Activated CD8-positive, alpha-beta memory T cell treated with anti-CD3 and anti-CD28 coated beads, Interleukin-2, amount 50 U/mL, for 4 hours (primary cell): ENCODE data around the gene PARP14.
"Not testable (repeated sequence)": the region's sequence is repeated elsewhere in the genome, so short reads cannot be mapped to it uniquely, and the experiment has no call there.

Source experiments
- DNase-seq: peaks from one replicate; pipeline ENCODE4 v3.0.0-alpha.2; 2020

The PARP14 gene

DNA sequence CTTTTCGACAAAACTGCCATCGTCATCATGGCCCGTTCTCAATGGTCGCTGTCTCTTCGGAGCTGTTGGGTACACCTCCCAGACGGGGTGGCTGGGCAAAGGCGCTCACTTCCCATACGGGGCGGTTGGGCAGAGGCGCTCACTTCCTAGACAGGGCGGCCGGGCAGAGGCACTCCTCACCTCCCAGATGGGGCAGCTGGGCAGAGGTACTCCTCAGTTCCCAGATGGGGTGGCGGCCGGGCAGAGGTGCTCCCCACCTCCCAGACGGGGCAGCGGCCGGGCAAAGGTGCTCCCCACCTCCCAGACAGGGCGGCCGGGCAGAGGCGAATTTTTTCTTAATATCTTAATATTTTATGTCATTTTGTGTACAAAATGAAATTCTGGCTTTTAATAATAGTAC is 44.5 kb downstream of the PARP14 start:
- no peak for DNase-seq

DNA sequence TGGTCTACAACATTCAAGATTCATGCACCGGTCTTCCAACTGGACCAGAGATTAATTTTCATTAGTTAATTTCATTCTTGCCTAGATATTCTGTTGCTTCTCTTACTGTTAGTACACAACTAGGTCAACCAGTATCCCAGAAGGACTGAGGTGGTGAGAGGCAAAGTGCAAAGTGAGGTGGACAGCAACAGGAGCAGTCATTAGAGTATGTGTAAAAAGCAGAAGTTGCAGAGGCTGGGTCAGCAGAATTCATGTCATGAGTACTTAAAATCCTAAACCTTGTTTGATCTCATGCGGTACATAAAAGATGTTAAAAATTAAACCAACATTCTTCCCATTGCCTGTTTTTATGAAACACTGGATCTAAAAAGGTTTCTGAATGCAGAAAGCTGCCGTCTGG is 46.7 kb downstream of the PARP14 start:
- no peak for DNase-seq

DNA sequence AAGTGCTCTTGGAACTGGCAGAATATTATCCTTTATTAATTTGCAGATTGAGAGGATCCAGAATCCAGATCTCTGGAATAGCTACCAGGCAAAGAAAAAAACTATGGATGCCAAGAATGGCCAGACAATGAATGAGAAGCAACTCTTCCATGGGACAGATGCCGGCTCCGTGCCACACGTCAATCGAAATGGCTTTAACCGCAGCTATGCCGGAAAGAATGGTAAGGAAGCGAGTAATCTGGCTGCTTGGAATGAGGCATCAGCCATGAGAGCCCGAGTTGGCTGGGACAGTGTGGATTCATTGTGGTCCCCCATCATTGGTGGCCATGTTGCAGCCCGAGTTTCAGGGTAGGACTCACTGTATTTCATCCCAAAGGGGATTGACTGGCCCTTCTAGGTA is 47.1 kb downstream of the PARP14 start:
- DNase-seq: no peak

DNA sequence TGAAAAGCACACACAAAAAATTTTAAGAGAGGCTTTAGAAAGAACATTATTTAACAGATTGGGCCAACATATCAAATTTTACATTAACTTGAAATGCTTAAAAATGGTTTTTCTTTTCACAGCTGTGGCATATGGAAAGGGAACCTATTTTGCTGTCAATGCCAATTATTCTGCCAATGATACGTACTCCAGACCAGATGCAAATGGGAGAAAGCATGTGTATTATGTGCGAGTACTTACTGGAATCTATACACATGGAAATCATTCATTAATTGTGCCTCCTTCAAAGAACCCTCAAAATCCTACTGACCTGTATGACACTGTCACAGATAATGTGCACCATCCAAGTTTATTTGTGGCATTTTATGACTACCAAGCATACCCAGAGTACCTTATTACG is 47.5 kb downstream of the PARP14 start:
- no peak for DNase-seq

DNA sequence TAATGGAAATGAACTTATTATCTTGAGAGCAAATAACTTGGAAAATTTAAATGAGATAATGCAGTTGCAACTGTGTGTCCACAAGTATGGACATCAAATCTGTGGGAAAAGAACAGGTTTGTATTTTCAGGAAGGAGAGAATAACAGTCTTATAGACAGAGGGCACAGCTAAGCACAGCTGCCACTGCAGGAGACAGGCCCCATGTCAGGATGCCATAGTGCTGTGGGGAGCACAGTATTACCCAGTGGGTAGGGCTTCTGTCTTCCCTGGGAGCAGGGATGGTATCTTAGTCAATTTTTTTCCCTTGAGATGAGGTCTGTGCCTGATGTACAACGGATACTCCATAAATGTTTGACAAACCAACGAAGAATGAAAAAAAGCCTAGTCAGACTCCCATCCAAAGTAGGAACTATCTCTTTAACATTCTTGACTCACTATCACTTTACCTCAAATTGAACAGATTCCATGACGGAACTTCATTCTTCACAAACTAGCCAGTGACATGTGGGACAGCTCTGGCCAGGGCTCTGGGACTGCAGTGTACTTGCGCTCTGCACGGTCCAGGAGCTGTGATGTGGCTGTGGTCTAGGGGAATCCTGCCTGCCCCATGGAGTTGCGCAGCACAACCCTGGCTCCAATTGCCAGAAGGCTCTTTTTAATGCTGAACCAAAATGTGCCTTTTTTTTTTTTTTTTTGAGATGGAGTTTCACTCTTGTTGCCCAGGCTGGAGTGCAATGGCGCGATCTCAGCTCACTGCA is 48.3 kb downstream of the PARP14 start:
- DNase-seq: no peak

DNA sequence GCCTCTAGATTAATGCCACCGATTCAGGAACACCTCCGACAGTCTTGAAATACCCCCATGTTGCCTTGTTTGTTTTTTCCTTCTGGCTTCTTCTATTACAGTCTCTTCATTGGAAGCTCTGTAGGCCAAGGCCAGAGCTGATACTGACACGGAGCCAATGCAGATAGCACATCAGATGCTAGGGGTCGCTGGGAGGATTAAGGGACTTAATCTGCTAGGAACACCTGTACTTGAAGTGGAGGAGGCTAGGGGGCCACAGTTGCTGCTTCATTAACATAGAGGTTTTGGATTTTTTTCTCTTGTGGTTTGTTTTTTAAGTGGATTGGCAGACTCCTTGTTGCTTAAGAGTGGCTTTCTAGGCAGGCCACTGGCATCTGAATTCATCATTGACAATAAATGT is 49.6 kb downstream of the PARP14 start:
- no peak for DNase-seq

DNA sequence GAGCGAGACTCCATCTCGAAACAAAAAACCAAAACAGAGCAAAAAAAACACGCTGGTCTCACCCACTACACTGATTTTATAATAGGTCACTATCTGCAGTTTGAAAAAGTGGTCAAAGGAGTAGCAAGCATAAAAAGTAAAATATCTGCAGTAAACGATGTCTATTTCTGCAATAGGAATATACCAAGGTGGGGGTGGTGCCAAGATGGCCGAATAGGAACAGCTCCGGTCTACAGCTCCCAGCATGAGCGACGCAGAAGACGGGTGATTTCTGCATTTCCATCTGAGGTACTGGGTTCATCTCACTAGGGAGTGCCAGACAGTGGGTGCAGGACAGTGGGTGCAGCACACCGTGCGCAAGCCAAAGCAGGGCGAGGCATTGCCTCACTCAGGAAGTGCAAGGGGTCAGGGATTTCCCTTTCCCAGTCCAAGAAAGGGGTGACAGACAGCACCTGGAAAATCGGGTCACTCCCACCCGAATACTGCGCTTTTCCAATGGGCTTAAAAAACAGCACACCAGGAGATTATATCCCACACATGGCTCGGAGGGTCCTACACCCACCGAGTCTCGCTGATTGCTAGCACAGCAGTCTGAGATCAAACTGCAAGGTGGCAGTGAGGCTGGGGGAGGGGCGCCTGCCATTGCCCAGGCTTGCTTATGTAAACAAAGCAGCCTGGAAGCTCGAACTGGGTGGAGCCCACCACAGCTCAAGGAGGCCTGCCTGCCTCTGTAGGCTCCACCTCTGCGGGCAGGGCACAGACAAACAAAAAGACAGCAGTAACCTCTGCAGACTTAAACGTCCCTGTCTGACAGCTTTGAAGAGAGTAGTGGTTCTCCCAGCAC is 52.3 kb downstream of the PARP14 start:
- DNase-seq: not testable (repeated sequence)

DNA sequence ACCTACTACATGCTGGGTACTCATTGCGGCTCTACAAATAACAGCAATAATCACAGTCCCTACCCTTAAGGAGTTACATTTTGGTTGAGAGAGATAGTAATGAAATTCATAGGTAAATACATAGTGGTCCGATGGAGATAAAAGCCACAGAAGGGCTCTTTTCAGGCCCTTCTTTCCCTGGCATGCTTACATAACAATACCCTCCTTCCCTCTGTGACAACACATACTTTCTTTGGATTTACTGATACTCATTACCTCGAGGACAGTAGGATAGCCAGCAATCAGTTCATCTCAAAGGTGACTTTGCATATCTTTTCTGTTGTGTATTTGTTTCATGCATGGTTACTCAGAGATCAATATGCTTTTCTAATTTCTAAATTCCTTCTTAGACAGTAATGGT is 58.5 kb downstream of the PARP14 start:
- DNase-seq: no peak

DNA sequence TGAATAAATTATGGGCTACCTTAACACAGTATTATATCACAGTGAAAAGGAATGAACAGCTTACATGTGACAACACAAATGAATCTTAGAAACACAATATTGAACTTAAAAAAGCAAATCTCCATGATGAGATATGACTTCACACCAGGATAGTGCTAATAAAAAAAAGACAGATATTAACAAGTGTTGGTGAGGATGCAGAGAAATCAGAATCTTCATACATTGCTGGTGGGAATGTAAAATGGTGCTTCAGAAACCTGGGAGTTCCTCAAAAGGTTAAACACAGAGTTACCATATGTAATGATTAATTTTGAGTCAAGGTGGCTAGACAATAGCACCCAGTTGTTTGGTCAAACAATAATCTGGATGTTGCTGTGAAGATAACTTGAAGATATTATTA is 61.6 kb downstream of the PARP14 start:
- no peak for DNase-seq

DNA sequence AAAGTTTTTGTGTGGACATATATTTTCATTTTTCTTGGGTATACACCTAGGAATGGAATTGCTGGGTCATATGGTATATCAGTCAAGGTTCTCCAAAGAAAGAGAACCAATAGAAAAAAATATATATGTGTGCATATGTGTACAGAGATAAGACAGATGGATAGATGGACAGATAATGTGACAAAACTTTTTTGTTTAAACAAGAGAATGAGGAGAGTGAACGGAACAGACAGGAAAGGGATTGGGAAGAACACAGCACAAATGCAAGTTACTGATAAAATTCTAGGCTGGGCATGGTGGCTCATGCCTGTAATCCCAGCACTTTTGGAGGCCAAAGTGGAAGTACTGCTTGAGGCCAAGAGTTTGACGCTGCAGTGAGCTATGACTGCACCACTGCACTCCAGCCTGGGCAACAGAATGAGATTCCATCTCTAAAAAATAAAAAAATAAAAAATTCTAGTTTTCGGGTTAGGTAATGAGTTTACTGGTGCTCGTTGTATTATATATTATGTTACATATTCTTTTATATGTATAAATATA is 63.0 kb downstream of the PARP14 start:
- DNase-seq: no peak

DNA sequence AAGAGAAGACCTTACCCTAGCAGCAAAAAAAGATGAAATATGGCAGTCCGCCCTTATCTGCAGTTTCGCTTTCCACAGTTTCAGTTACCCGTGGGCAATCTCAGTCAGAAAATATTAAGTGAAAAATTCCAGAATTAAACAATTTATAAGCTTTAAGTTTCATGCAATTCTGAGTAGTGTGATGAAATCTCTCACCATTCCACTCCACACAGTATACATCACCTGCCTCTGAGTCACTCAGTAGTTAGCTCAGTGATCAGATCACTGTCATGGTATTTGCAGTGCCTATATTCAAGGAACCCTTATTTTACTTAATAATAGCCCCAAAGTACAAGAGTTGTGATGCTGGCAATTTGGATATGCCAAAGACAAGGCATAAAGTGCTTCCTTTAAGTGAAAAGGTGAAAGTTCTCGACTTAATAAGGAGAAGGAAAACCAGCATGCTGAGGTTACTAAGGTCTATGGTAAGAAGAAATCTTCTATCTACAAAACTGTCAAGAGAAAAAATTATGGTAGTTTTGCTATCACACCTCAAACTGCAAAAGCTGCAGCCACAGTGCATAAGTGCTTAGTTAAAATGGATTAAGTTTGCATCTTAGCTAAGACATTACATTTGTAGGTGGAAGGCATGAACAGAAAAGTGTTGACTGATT is 64.9 kb downstream of the PARP14 start:
- DNase-seq: no peak

DNA sequence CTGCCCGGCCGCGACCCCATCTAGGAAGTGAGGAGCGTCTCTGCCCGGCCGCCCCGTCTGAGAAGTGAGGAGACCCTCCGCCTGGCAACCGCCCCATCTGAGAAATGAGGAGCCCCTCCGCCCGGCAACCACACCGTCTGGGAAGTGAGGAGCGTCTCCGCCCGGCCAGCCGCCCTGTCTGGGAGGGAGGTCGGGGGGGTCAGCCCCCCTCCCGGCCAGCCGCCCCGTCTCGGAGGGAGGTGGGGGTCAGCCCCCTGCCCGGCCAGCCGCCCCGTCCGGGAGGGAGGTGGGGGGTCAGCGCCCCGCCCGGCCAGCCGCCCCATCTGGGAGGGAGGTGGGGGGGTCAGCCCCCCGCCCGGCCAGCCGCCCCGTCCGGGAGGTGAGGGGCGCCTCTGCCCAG is 66.7 kb downstream of the PARP14 start:
- not testable (repeated sequence) for DNase-seq

DNA sequence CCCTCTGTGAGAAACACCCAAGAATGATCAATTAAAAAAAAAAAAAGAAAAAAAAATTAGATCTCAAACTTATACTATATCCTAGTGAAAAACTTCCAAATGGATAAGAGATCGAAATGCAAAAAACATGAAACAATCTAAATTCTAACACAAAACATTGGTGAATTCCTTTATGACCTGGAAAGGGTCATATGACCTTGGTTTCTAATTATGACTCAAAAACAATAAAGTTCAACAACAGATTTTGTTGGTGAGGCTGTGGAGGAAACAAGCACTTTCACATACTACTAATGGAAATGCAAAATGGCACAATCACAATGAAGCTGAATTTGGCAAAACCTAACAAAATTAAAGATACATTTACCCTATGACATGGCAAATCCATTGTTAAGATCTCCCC is 67.7 kb downstream of the PARP14 start:
- DNase-seq: no peak

DNA sequence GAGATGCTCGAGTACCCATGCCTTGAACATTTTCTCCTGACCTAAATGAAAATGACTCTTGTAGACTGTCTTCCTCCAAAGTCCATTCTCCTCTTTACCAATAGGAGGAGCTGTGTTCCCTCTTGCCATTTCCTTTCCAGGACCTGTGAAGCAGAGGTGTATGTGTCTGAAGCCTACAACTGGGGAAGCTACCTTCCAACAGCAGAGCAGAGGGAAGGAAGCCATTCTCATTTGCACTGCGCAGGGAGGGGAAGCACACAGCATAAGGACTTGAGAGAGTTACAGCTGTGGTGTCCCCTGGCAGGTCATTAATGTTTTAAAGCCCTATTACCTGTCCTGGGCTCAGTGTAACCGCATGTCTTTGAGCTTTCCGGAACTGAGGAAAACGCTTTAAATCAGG is 74.3 kb downstream of the PARP14 start:
- no peak for DNase-seq

DNA sequence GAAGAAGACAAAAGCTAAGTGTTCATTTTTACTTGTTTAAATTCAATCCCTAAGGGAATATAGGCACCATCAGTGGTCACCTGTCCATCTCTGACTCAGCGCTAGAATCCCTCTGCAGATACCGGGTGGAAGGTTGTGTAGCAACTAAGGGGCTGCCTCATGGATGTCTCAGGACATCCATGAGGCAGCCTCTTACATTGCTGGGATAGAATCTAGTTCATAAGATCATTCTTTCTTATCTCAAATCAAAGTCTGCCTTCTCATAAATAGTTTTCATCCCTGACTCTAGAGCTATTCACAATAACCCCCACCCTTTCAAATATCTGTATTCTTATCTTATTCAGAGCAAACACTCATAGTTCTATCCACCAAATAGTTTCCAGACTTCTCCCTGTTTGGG is 74.9 kb downstream of the PARP14 start:
- DNase-seq: no peak

DNA sequence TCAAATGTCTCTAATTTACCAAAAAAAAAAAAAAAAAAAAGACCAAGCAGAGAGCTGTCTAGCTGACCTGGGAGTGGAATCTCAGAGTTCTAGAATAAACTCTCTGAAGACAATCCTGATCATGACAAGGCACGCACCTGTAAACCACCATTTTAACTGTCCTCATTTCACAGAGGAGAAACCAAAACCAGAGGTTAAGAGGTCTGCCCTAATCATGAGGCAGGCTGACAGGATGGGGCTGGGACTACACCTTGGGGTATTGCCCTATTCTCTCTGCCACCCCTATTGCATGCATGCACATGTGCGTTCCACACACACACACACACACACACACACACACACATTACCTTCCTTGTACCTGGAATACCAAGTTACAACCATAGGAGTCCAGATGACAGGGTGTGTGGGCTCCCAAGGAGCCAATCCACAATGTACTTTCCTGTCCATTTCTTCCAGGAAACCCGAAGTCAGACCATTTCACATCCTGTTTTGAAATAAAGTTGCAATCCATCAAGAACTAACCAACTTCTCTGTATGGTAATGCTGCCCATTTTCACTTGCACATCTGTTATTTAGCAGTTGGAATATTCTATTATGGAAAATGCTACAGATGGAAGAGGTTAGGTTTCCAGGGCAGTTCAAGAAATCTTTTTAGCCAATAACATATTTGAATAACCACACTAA is 78.4 kb downstream of the PARP14 start:
- DNase-seq: no peak

DNA sequence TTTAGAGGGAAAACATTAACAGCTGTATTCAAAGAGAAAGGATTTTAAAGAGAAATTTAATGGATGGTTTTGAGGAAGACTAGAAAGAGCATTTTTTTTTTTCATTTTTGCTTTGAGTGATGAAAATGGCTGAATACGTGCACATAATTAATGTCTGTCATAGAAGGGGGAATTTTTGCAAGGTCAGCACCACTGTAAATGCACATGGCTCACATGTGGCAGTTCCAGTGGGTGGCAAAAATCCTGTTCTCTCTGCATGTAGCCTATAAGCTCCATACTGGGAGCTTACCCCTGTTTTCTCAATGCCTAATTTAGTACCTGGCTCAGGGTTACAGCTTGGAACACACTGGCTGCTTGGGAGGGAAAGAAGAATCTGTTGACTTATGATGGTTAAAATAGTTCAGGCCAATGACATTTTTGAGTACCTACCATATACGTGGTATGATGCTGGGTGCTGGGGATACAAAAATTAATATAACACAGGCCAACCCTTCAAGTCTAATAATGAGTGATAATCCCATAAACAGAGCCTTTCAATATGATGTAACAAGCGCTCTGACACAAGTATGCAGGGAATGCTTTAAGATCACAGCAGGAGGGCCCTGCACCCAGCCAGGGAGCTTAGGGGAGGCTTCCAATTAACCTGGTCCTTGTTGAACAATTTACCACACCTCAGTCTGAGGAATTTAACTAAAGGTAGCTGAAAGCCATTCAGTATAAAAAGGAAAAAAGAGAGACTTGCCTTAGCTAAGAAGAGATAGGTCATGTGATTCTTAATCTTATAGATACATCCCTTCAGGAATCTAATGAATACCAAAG is 80.0 kb downstream of the PARP14 start:
- DNase-seq: no peak

DNA sequence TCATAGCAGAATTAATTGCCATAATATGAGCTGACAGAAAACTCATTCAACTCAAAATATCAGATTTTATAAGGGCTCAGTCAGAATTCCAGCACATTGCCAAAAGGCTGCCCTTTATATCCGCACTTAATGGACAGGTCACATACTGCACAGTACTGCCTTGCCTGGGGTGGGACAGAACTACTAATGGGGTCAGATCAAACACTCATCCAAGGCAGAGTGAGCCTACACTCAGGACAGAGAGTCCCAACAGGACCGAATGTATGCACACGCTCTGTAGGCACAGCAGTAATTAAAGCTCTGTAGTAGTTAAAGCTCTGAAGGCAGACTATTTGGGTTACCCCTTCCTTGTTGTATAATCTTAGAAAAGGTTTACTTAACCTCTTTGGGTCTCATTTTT is 85.8 kb downstream of the PARP14 start:
- no peak for DNase-seq

DNA sequence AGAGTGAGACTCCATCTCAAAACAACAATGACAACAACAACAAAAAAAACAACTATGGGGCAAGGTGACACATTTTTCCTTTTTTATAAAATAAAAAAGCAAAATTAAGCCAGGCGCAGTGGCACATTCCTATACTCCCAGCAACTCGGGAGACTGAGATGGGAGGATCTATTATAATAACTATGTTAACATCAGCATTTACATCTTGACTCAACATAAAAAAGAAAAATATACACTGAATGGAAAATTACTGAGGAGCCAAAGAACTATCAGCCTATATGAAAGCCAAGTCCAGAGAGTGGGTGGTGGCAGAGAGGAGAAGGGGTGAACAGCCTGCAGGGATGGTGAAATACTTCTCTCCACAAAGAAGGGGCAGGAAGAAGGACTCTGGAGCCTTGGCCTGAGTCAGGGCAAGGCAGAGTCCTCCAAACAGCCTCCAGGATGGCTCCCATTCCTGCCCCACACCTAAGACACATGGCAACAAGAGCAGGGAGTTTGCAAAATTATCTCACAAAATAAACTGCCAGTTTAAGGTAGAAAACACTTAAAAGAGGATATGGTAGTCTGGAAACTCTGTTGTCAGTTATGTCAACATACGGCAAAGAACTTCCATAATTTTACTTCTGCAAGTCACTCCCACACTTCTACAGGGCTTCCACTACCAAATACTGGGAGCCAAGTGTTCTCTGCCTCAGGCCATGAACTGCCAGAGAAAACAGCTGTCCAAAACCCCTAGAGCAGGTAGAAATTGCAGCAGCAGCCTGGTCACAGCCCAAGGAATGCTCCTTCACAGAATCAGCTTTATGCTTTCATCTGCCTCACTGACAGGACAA is 87.1 kb downstream of the PARP14 start:
- no peak for DNase-seq

DNA sequence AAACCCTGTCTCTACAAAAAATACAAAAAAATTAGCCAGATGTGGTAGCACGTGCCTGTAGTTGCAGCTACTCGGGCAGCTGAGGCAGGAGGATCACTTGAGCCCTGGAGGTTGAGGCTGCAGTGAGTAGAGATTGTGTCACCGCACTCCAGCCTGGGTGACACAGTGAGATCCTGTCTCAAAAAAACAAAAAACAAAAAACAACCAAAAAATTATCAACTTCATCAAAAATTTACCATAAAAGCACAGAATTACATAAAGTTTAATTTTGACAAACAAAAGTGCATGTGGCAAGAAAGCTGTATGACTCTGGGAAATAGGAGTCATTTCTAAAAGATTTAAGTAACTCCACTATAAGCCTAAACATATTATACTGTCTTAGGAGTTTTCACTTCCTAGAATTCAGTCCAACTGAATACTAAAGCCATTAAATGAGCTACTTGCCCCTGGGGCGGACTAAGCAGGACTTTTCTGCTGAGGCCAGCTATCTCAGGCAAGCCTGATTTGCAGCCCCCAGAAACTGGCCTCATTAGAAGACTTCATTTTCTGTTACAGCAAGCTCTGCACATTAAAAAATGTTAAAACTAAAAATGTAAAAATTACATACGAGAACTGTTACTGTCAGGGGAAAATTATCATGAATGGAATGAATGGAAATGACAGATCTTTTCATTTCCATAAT is 90.0 kb downstream of the PARP14 start:
- no peak for DNase-seq

DNA sequence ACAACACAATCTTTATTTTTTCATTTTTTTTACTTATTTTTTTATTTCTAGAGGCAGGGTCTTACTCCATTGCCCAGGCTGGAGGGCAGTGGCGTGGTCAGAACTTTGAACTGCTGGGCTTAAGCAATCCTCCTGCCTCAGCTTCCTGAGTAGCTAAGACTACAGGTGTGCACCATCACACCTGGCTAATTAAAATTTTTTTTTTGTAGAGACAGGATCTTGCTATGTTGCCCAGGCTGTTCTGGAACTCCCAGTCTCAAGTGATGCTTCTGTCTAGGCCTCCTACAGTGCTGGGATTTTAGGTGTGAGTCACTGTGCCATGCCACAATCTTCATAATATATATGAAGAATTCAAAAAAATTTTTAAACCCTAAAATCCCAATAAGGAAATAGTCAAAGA is 92.2 kb downstream of the PARP14 start:
- DNase-seq: no peak
